H9 (cell line): ENCODE results near the gene ITGB6. TPM values are rescaled to one million over a fixed set of nuclear protein-coding genes. Genes with fewer than 3 reads are reported as not detected.

Experiments used
- DNase-seq: peaks from one replicate; pipeline ENCODE4 v3.0.0-alpha.2; 2017
- H2AFZ ChIP-seq: one replicate; pipeline ENCODE4 v1.6.1; 2013; ENCODE audit warnings: mild to moderate bottlenecking, low read length, control low read depth, moderate library complexity
- H2AK5ac ChIP-seq: 2 replicates; pipeline ENCODE4 v1.6.1; 2013; ENCODE audit warnings: low read length, control low read depth, mixed read lengths; ENCODE audit not compliant: insufficient read length
- H2BK120ac ChIP-seq: one replicate; pipeline ENCODE4 v1.6.1; 2013; ENCODE audit warnings: low read depth, mild to moderate bottlenecking, low read length, control low read depth, inconsistent platforms; ENCODE audit not compliant: poor library complexity, severe bottlenecking
- H2BK12ac ChIP-seq: 2 replicates; pipeline ENCODE4 v1.6.1; 2013; ENCODE audit warnings: low read length, control low read depth, mixed read lengths, low read depth; ENCODE audit not compliant: insufficient read length
- H2BK15ac ChIP-seq: 2 replicates; pipeline ENCODE4 v1.6.1; 2013; ENCODE audit warnings: low read depth, low read length, control low read depth
- H2BK20ac ChIP-seq: one replicate; pipeline ENCODE4 v1.6.1; 2013; ENCODE audit warnings: low read depth, mild to moderate bottlenecking, low read length, control low read depth, inconsistent platforms; ENCODE audit not compliant: poor library complexity, severe bottlenecking
- H2BK5ac ChIP-seq: 2 replicates; pipeline ENCODE4 v1.6.1; 2013; ENCODE audit warnings: low read length, control low read depth, mixed read lengths; ENCODE audit not compliant: insufficient read length
- H3K14ac ChIP-seq: 2 replicates; pipeline ENCODE4 v1.6.1; 2013; ENCODE audit warnings: low read length, control low read depth; ENCODE audit not compliant: insufficient read depth
- H3K18ac ChIP-seq: 2 replicates; pipeline ENCODE4 v1.6.1; 2013; ENCODE audit warnings: low read depth, mild to moderate bottlenecking, mixed read lengths, low read length, control low read depth; ENCODE audit not compliant: insufficient read length
- H3K23ac ChIP-seq: 2 replicates; pipeline ENCODE4 v1.6.1; 2013; ENCODE audit warnings: low read length, control low read depth, mixed read lengths, low read depth; ENCODE audit not compliant: insufficient read length
- H3K23me2 ChIP-seq: 2 replicates; pipeline ENCODE4 v1.6.1; 2013; ENCODE audit warnings: low read depth, mild to moderate bottlenecking, mixed read lengths, low read length, control low read depth; ENCODE audit not compliant: insufficient read length, poor library complexity, severe bottlenecking
- H3K27ac ChIP-seq: 2 replicates; pipeline ENCODE4 v1.5.1; 2013; ENCODE audit warnings: low read length, control low read depth, mixed read lengths, low read depth; ENCODE audit not compliant: insufficient read length
- H3K27me3 ChIP-seq: 2 replicates; pipeline ENCODE4 v1.6.1; 2013; ENCODE audit warnings: low read length, control low read depth, inconsistent platforms; ENCODE audit not compliant: insufficient read depth
- H3K4ac ChIP-seq: 2 replicates; pipeline ENCODE4 v1.6.1; 2013; ENCODE audit warnings: low read depth, mild to moderate bottlenecking, control low read depth, inconsistent platforms, low read length, moderate library complexity
- H3K4me1 ChIP-seq: 2 replicates; pipeline ENCODE4 v1.6.1; 2013; ENCODE audit warnings: low read length, control low read depth, inconsistent platforms; ENCODE audit not compliant: insufficient read depth
- H3K4me2 ChIP-seq: 2 replicates; pipeline ENCODE4 v1.6.1; 2013; ENCODE audit warnings: low read length, control low read depth, mixed read lengths; ENCODE audit not compliant: insufficient read length, insufficient read depth
- H3K56ac ChIP-seq: 2 replicates; pipeline ENCODE4 v1.6.1; 2013; ENCODE audit warnings: low read depth, mild to moderate bottlenecking, mixed read lengths, low read length, control low read depth; ENCODE audit not compliant: insufficient read length
- H3K79me1 ChIP-seq: 2 replicates; pipeline ENCODE4 v1.6.1; 2013; ENCODE audit warnings: low read depth, mild to moderate bottlenecking, moderate library complexity, low read length, control low read depth, inconsistent platforms; ENCODE audit not compliant: insufficient read depth, poor library complexity, severe bottlenecking
- H3K79me2 ChIP-seq: 2 replicates; pipeline ENCODE4 v1.6.1; 2013; ENCODE audit warnings: low read length, control low read depth, inconsistent platforms; ENCODE audit not compliant: insufficient read depth
- H3K9ac ChIP-seq: 2 replicates; pipeline ENCODE4 v1.6.1; 2013; ENCODE audit warnings: low read length, control low read depth, mixed read lengths; ENCODE audit not compliant: insufficient read length; ENCODE audit errors: extremely low read depth
- H3K9me3 ChIP-seq: one replicate; pipeline ENCODE4 v1.6.1; 2013; ENCODE audit warnings: low read depth, low read length, inconsistent platforms; ENCODE audit not compliant: control insufficient read depth
- H3T11ph ChIP-seq: one replicate; pipeline ENCODE4 v1.6.1; 2013; ENCODE audit warnings: mild to moderate bottlenecking, low read length, control low read depth, inconsistent platforms
- H4K20me1 ChIP-seq: one replicate; pipeline ENCODE4 v1.6.1; 2013; ENCODE audit not compliant: control insufficient read depth, insufficient read length, insufficient read depth
- H4K5ac ChIP-seq: 2 replicates; pipeline ENCODE4 v1.6.1; 2013; ENCODE audit warnings: low read depth, mild to moderate bottlenecking, mixed read lengths, low read length, control low read depth; ENCODE audit not compliant: insufficient read length
- H4K8ac ChIP-seq: replicated peaks from 2 replicates; pipeline ENCODE4 v1.6.1; 2013; ENCODE audit warnings: low read length, control low read depth, mixed read lengths, low read depth; ENCODE audit not compliant: insufficient read length
- H4K91ac ChIP-seq: 2 replicates; pipeline ENCODE4 v1.6.1; 2013; ENCODE audit warnings: low read depth, mild to moderate bottlenecking, moderate library complexity, mixed read lengths, low read length, control low read depth; ENCODE audit not compliant: insufficient read length
- H3K27ac Mint-ChIP-seq, 3 experiments: 2 replicates in 2 of 3; 3 replicates in 1 of 3; pipeline ENCODE4 v1.8.0; 2020 to 2021; ENCODE audit warnings: mixed read lengths in 3 of 3, mild to moderate bottlenecking in 1 of 3, moderate library complexity in 1 of 3
- H3K27me3 Mint-ChIP-seq: 2 replicates; pipeline ENCODE4 v1.8.0; 2021; ENCODE audit warnings: low read depth, mild to moderate bottlenecking, moderate library complexity, mixed read lengths
- H3K36me3 Mint-ChIP-seq, 3 experiments: 2 replicates in 2 of 3; 3 replicates in 1 of 3; pipeline ENCODE4 v1.8.0; 2020 to 2021; ENCODE audit warnings: low read depth in 3 of 3, mixed read lengths in 3 of 3; ENCODE audit not compliant: insufficient read depth in 1 of 3
- H3K4me1 Mint-ChIP-seq, 2 experiments: 2 replicates each; pipeline ENCODE4 v1.8.0; 2020; ENCODE audit warnings: mixed read lengths in 2 of 2
- H3K4me3 Mint-ChIP-seq, 2 experiments: 2 replicates in 1 of 2; 3 replicates in 1 of 2; pipeline ENCODE4 v1.8.0; 2020 to 2021; ENCODE audit warnings: mild to moderate bottlenecking in 2 of 2, mixed read lengths in 2 of 2, moderate library complexity in 1 of 2
- H3K9me3 Mint-ChIP-seq, 2 experiments: 2 replicates in 1 of 2; 3 replicates in 1 of 2; pipeline ENCODE4 v1.8.0; 2020; ENCODE audit warnings: mild to moderate bottlenecking in 2 of 2, mixed read lengths in 2 of 2, moderate library complexity in 1 of 2
- CTCF ChIP-seq: fragments of 200-600 bp; sonication (generic); conservative IDR thresholded peaks from 3 replicates; pipeline ENCODE4 v1.8.0; 2021; ENCODE audit warnings: antibody characterized with exemption, mild to moderate bottlenecking
- WGBS: extraction: QIAGEN DNeasy Blood & Tissue Kit; methylation state at CpG from one replicate; pipeline ENCODE4 v1.1.7; 2013; ENCODE audit warnings: missing lambda C conversion rate, low lambda C conversion rate, mixed read lengths; ENCODE audit not compliant: insufficient read length; ENCODE audit errors: extremely low coverage; 5-methylcytosine and 5-hydroxymethylcytosine counted together
- total RNA-seq: library from RNA; stranded (reverse); gene quantifications from 2 replicates; pipeline ENCODE4 v1.2.1, GENCODE V29; 2021

ITGB6 gene
- total RNA-seq, 1 experiment from 2014 or later, result not detected

GRCh38 chr2:160050147-160050546, 149.9 kb downstream of the ITGB6 start:
- no peak overlapping the region for H4K5ac ChIP-seq
- no peak overlapping the region for H3K4me2 ChIP-seq
- H4K91ac ChIP-seq, result no peak overlapping the region
- TF ChIP-seq CTCF, result no peak
- DNase-seq, result no peak
- no peaks in the 10 kb centered on the region for H3K79me1 ChIP-seq
- H3K27me3 ChIP-seq, result no peaks in the 10 kb centered on the region
- no peaks in the 10 kb centered on the region for H3K9me3 ChIP-seq
- no peak overlapping the region for H3K4me3 Mint-ChIP-seq
- no peak overlapping the region for H3K23ac ChIP-seq
- H2AFZ ChIP-seq, result no peak overlapping the region
- no peaks in the 10 kb centered on the region for H3K23me2 ChIP-seq
- H4K8ac ChIP-seq, result no peak overlapping the region
- H4K20me1 ChIP-seq, result no peaks in the 10 kb centered on the region
- H3K36me3 Mint-ChIP-seq, result no peaks in the 10 kb centered on the region
- H2BK12ac ChIP-seq, result no peak overlapping the region
- no peak overlapping the region for H3K27ac Mint-ChIP-seq
- H2BK5ac ChIP-seq, result no peak overlapping the region
- H3T11ph ChIP-seq, result no peak overlapping the region
- H2AK5ac ChIP-seq, result no peak overlapping the region
- H3K9ac ChIP-seq, result no peak overlapping the region
- H3K4me1 Mint-ChIP-seq, result peaks cover 27 to 28% of the 10 kb centered on the region in 2 experiments
- H2BK120ac ChIP-seq, result no peak overlapping the region
- H3K56ac ChIP-seq, result no peak overlapping the region
- no peak overlapping the region for H3K14ac ChIP-seq
- H3K27ac ChIP-seq, result no peak overlapping the region
- H3K79me2 ChIP-seq, result no peaks in the 10 kb centered on the region
- WGBS, result no CpG with 5 or more reads among the region's 3 CpGs
- H3K9me3 Mint-ChIP-seq, result no peaks in the 10 kb centered on the region; a peak in 1 of 5 replicates
- no peak overlapping the region for H2BK15ac ChIP-seq
- no peak overlapping the region for H3K18ac ChIP-seq
- no peaks in the 10 kb centered on the region; the same call in 1 of the 2 replicates for H3K27me3 Mint-ChIP-seq
- no peaks in the 10 kb centered on the region; the same call in 1 of the 2 replicates for H3K4me1 ChIP-seq
- H3K4ac ChIP-seq, result no peak overlapping the region
- no peak overlapping the region for H2BK20ac ChIP-seq

Other genes with a start within 250 kb of the ITGB6 start
- 0.70 and 0.83 TPM in 2 replicates for gene PLA2R1, start 137.7 kb downstream of the ITGB6 start, total RNA-seq